GM12878 (cell line): ENCODE measurements around the gene MYO1C. TPM values are rescaled to one million over a fixed set of nuclear protein-coding genes. Genes with fewer than 3 reads are reported as not detected.

Source experiments
- ATAC-seq: fragments of 200-7000 bp; cut with Tn5 transposase; 3 replicates; pipeline ENCODE4 v1.9.1; 2020; ENCODE audit warnings: mild to moderate bottlenecking, moderate library complexity
- BruUV-seq: library from RNA; stranded (reverse); fragments of 400-500 nt; replicated peaks from 2 replicates; lab custom pipeline; 2021; lab: Mats Ljungman, UMichigan
- CTCF ChIA-PET: fragments of 300-600 bp; sonication (Branson Sonifier 250); formaldehyde crosslinking; extraction: SDS; loops from one replicate; lab custom pipeline; 2021; ENCODE audit warnings: inconsistent platforms; lab: Yijun Ruan, JAX
- POLR2A ChIA-PET: fragments of 350-600 bp; formaldehyde crosslinking; extraction: SDS; loops from one replicate; lab custom pipeline; 2021; ENCODE audit warnings: inconsistent platforms; lab: Charles Lee
- RAD21 ChIA-PET: fragments of 300-600 bp; sonication (Branson Sonifier 250); formaldehyde crosslinking; loops from one replicate; lab custom pipeline; 2023; ENCODE audit warnings: antibody characterized with exemption; ENCODE audit not compliant: unreplicated experiment; lab: Charles Lee
- SMC1A ChIA-PET: fragments of 300-600 bp; sonication (Branson Sonifier 250); formaldehyde crosslinking; loops from one replicate; lab custom pipeline; 2023; ENCODE audit not compliant: unreplicated experiment, uncharacterized antibody; lab: Charles Lee
- DNase-seq: peaks from one replicate; pipeline ENCODE4 v3.0.0-alpha.2; 2011; ENCODE audit warnings: low read depth, low spot score
- FAIRE-seq: peaks from 3 replicates; lab custom pipeline; 2011; peaks lifted over from hg19 to GRCh38; lab: Jason Lieb, UNC
- H2AFZ ChIP-seq: 2 replicates; pipeline ENCODE4 v1.6.0; 2011; ENCODE audit warnings: low read depth, low read length, control low read depth; ENCODE audit not compliant: control insufficient read depth
- H3K27ac ChIP-seq: 2 replicates; pipeline ENCODE4 v1.5.1; 2011; ENCODE audit warnings: control low read depth; ENCODE audit not compliant: control insufficient read depth, insufficient read depth
- H3K27me3 ChIP-seq, 2 experiments: replicated peaks in 1 of 2; 2 replicates each; pipeline versions ENCODE4 v1.6.0 to v1.6.1; 2011; ENCODE audit warnings: low read length in 1 of 2; ENCODE audit not compliant: control insufficient read depth in 2 of 2, insufficient read depth in 2 of 2
- H3K36me3 ChIP-seq, 2 experiments: 2 replicates each; pipeline ENCODE4 v1.5.1; 2011; ENCODE audit warnings: low read length in 1 of 2; ENCODE audit not compliant: control insufficient read depth in 2 of 2, insufficient read depth in 2 of 2
- H3K4me1 ChIP-seq: 2 replicates; pipeline ENCODE4 v1.6.1; 2011; ENCODE audit warnings: mild to moderate bottlenecking, low read length, moderate library complexity, mixed read lengths; ENCODE audit not compliant: control insufficient read depth, insufficient read depth
- H3K4me2 ChIP-seq: 2 replicates; pipeline ENCODE4 v1.6.0; 2011; ENCODE audit warnings: control low read depth; ENCODE audit not compliant: control insufficient read depth, insufficient read depth
- H3K4me3 ChIP-seq: fragments of 200-600 bp; sonication (generic); 2 replicates; pipeline ENCODE4 v1.5.1; 2016
- H3K79me2 ChIP-seq: 2 replicates; pipeline ENCODE4 v1.6.0; 2011; ENCODE audit warnings: low read length; ENCODE audit not compliant: control insufficient read depth, insufficient read depth
- H3K9ac ChIP-seq: 2 replicates; pipeline ENCODE4 v1.8.0; 2011; ENCODE audit warnings: low read length, control low read depth, mixed read lengths; ENCODE audit not compliant: control insufficient read depth, insufficient read depth
- H3K9me3 ChIP-seq: replicated peaks from 3 replicates; pipeline ENCODE4 v1.5.1; 2011; ENCODE audit warnings: mild to moderate bottlenecking, low read length; ENCODE audit not compliant: control insufficient read depth, insufficient read depth
- H4K20me1 ChIP-seq: 2 replicates; pipeline ENCODE4 v1.6.0; 2011; ENCODE audit not compliant: control insufficient read depth, insufficient read depth
- BACH1 ChIP-seq: fragments of 450-650 bp; IDR thresholded peaks from 2 replicates; pipeline ENCODE4 v1.6.1; 2017; ENCODE audit warnings: mild to moderate bottlenecking, borderline replicate concordance
- BRCA1 ChIP-seq: IDR thresholded peaks from 2 replicates; pipeline ENCODE4 v1.6.1; 2011; ENCODE audit warnings: low read depth, low read length, improper control_type of control experiment
- DPF2 ChIP-seq: fragments of 450-650 bp; IDR thresholded peaks from 2 replicates; pipeline ENCODE4 v1.6.1; 2017; ENCODE audit warnings: mild to moderate bottlenecking
- FOXK2 ChIP-seq: fragments of 450-650 bp; IDR thresholded peaks from 2 replicates; pipeline ENCODE4 v1.6.1; 2017; ENCODE audit warnings: mild to moderate bottlenecking, moderate library complexity
- GATAD2B ChIP-seq: fragments of 450-650 bp; conservative IDR thresholded peaks from 2 replicates; pipeline ENCODE4 v1.6.1; 2017; ENCODE audit warnings: low read depth, mild to moderate bottlenecking, moderate library complexity
- IKZF1 ChIP-seq: fragments of 450-650 bp; conservative IDR thresholded peaks from 2 replicates; pipeline ENCODE4 v1.6.1; 2017; ENCODE audit warnings: antibody characterized with exemption, mild to moderate bottlenecking
- IKZF2 ChIP-seq, 2 experiments: fragments of 450-650 bp; IDR thresholded peaks; 2 replicates each; pipeline ENCODE4 v1.6.1; 2017; ENCODE audit warnings: mild to moderate bottlenecking in 2 of 2, moderate library complexity in 2 of 2
- LARP7 ChIP-seq: fragments of 450-650 bp; IDR thresholded peaks from 2 replicates; pipeline ENCODE4 v1.6.1; 2017; ENCODE audit warnings: mild to moderate bottlenecking
- MEF2A ChIP-seq: IDR thresholded peaks from 2 replicates; pipeline ENCODE4 v1.6.1; 2011; ENCODE audit warnings: low read depth, mild to moderate bottlenecking, low read length, moderate library complexity; ENCODE audit not compliant: insufficient read depth
- MEF2B ChIP-seq: fragments of 450-650 bp; IDR thresholded peaks from 2 replicates; pipeline ENCODE4 v1.6.1; 2018; ENCODE audit warnings: mild to moderate bottlenecking, moderate library complexity; ENCODE audit not compliant: partially characterized antibody, poor library complexity, severe bottlenecking
- NR2F1 ChIP-seq: fragments of 450-650 bp; conservative IDR thresholded peaks from 2 replicates; pipeline ENCODE4 v1.6.1; 2017; ENCODE audit warnings: mild to moderate bottlenecking
- POLR2A ChIP-seq: IDR thresholded peaks from 2 replicates; pipeline ENCODE4 v1.6.1; 2011; ENCODE audit warnings: low read depth, mild to moderate bottlenecking, low read length
- POLR2AphosphoS5 ChIP-seq: IDR thresholded peaks from 2 replicates; pipeline ENCODE4 v1.6.1; 2011; ENCODE audit warnings: mild to moderate bottlenecking, low read length, inconsistent platforms
- RELA ChIP-seq: fragments of 450-650 bp; IDR thresholded peaks from 2 replicates; pipeline ENCODE4 v1.8.0; 2014; ENCODE audit warnings: borderline replicate concordance; ENCODE audit not compliant: partially characterized antibody
- SP1 ChIP-seq: IDR thresholded peaks from one replicate; pipeline ENCODE4 v1.6.1; 2011; ENCODE audit warnings: low read depth, low read length
- TAF1 ChIP-seq: IDR thresholded peaks from 2 replicates; pipeline ENCODE4 v1.6.1; 2011; ENCODE audit warnings: mild to moderate bottlenecking, low read depth, low read length, borderline replicate concordance
- ZNF207 ChIP-seq: fragments of 450-650 bp; IDR thresholded peaks from 2 replicates; pipeline ENCODE4 v1.6.1; 2014; ENCODE audit warnings: antibody characterized with exemption, mild to moderate bottlenecking, borderline replicate concordance
- ZNF217 ChIP-seq: fragments of 450-650 bp; IDR thresholded peaks from 2 replicates; pipeline ENCODE4 v1.6.1; 2017; ENCODE audit warnings: antibody characterized with exemption, mild to moderate bottlenecking
- ZNF384 ChIP-seq: IDR thresholded peaks from 2 replicates; pipeline ENCODE4 v1.6.1; 2012; ENCODE audit warnings: low read depth, mild to moderate bottlenecking, low read length, improper control_type of control experiment, borderline replicate concordance
- ZSCAN29 ChIP-seq: fragments of 450-650 bp; IDR thresholded peaks from 2 replicates; pipeline ENCODE4 v1.6.1; 2017; ENCODE audit warnings: mild to moderate bottlenecking, moderate library complexity
- WGBS: methylation state at CpG from one replicate; pipeline ENCODE4 v1.1.6; 2016; ENCODE audit warnings: low lambda C conversion rate; ENCODE audit not compliant: insufficient replicate concordance, insufficient coverage; ENCODE audit errors: missing lambda C conversion rate; 5-methylcytosine and 5-hydroxymethylcytosine counted together
- in situ Hi-C: fragments of 300-500 bp; cut with MboI; formaldehyde crosslinking; loops from 9 replicates; pipeline ENCODE4 v1.14.3; 2018; ENCODE audit warnings: mixed read lengths
- intact Hi-C: fragments of 100-400 bp; cut with micrococcal nuclease; formaldehyde crosslinking; loops from one replicate; pipeline ENCODE4 v1.14.2; 2022; ENCODE audit not compliant: unreplicated experiment
- polyA plus RNA-seq, 11 experiments: library from polyadenylated mRNA; depleted of rRNA in 4 of 11; unstranded in 6 of 11; stranded (reverse) in 5 of 11; fragments of >200 nt; fragmentation: Nextera tagmentation in 4 of 11; fragmentation: Illumina TruSeq in 1 of 11; extraction: Ambion mirVana in 4 of 11; extraction: Trizol in 1 of 11; gene quantifications; 1 replicate in 1 of 11; 2 replicates in 10 of 11; pipeline versions ENCODE4 v1.2.1 to v1.2.3, GENCODE V29; 2011 to 2016; ENCODE audit warnings: inconsistent platforms in 2 of 11, missing spikeins in 2 of 11, low read depth in 1 of 11
- total RNA-seq, 4 experiments: library from RNA; depleted of rRNA in 3 of 4; stranded (reverse); fragments of >200 nt in 3 of 4; fragmentation: Illumina TruSeq in 1 of 4; extraction: Trizol in 1 of 4; gene quantifications; 2 replicates each; pipeline versions ENCODE4 v1.2.1 to v1.2.3, GENCODE V29; 2013 to 2021
- TF ChIP-seq, protein P1 (sequence below): IDR thresholded peaks from 2 replicates; pipeline ENCODE4 v1.6.1; 2012; ENCODE audit warnings: low read depth, low read length, improper control_type of control experiment
- TF ChIP-seq, protein P2 (sequence below): IDR thresholded peaks from 2 replicates; pipeline ENCODE4 v1.6.1; 2012; ENCODE audit warnings: low read depth, low read length, improper control_type of control experiment

Gene MYO1C
- total and polyA plus RNA-seq, 10 of the 15 experiments (the other 5 are each of a cell fraction or from before 2014, with no cell fraction given): 1.2 to 92.0 (median 36.6) TPM

DNA sequence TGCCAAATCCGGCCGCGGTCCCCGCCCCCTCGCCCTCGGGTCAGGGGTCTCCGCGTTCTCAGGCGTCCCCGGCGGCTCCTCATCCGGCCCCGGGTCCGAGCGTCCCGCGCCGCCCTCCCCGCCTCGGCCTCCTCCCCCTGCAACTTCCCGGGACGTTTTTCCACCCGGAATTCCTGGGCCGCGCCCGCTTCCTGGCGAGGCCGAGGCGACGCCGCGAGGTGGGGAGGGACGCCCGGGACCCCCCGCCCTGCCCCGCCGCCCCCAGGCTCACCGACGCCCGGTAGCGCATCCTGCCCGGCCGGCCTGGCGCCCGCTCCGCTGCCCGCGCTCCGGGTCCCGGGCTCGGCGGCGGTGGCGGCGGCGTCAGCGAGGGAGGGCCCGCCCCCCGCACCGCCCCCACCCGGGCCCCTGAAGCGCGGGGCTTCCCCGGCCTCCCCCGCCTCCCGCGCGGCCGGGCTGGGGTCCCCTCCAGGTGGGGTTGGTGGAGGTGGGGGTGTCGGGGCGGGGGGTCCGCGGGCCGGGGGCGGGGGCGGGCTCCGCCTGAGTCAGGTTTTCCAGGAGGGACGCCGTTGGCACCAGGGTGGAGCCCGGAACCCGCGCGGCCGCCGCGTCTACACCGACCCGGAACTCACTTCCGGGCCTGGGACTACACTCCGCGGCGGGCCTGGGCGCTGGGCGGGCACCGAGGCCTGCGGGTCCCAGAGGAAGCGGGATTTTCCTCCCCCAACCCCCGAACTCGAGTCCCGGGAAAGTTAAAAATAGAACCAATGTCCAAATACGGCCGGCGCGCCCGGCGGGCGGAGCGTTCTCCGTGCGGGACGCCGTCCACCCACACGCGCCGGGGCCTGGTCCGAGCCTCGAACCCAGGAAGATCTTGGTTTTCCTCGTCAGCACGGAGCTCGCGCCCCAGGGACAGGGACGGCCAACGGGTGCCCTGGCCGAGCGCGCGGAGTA, 6.8 kb downstream of the MYO1C start:
- H3K9me3 ChIP-seq: no peaks in the 10 kb centered on the region
- H3K36me3 ChIP-seq: peaks cover 0 to 4% of the 10 kb centered on the region in 2 experiments; a peak in 3 of 4 replicates
- POLR2A ChIA-PET: interaction anchor here (0.5 to 2.7 kb wide), 6 partner anchors 10 to 143 kb away, joined by 3 to 22 read pairs (median 5); partner anchors contain the start of genes CRK and INPP5K
- CTCF ChIA-PET: interaction anchor here (1.2 kb wide), 1 partner anchor 30 kb away, joined by 3 read pairs; the partner anchor contains the start of gene INPP5K
- H3K79me2 ChIP-seq: peaks cover 12% of the 10 kb centered on the region
- intact Hi-C loops (loop anchor here (2.0 kb wide), 1 partner anchor 29 kb away; the partner anchor contains the start of gene CRK), in situ Hi-C loops (no loop called here)
- BruUV-seq: TSS peak; percentile 91
- SMC1A ChIA-PET: interaction anchor here (0.5 kb wide), 1 partner anchor 93 kb away, joined by 3 read pairs; no protein-coding TSS in a partner anchor
- FAIRE-seq (no peak), DNase-seq (no peak), ATAC-seq (peak; percentile 29)
- H3K4me3 ChIP-seq: peak overlapping the region; percentile 95
- H3K9ac ChIP-seq: peak overlapping the region; percentile 92
- H3K4me1 ChIP-seq: peaks cover 16% of the 10 kb centered on the region
- no peaks in the 10 kb centered on the region for H4K20me1 ChIP-seq
- peak overlapping the region; percentile 84 for H3K27ac ChIP-seq
- 3% methylated on average over 64 of the region's 127 CpGs for WGBS
- RAD21 ChIA-PET: interaction anchor here (0.5 to 1.4 kb wide), 4 partner anchors 11 to 89 kb away, joined by 5 to 16 read pairs (median 6); partner anchors contain the start of gene INPP5K
- peak overlapping the region; percentile 77 for H3K4me2 ChIP-seq
- H2AFZ ChIP-seq: peak overlapping the region; percentile 56
- H3K27me3 ChIP-seq: no peaks in the 10 kb centered on the region
- no peak for TF ChIP-seq ZNF384
- TF ChIP-seq ZNF207: 0 out of 2 replicates have a peak, but pooled peaks have one; percentile 7
- TF ChIP-seq, protein P1, sequence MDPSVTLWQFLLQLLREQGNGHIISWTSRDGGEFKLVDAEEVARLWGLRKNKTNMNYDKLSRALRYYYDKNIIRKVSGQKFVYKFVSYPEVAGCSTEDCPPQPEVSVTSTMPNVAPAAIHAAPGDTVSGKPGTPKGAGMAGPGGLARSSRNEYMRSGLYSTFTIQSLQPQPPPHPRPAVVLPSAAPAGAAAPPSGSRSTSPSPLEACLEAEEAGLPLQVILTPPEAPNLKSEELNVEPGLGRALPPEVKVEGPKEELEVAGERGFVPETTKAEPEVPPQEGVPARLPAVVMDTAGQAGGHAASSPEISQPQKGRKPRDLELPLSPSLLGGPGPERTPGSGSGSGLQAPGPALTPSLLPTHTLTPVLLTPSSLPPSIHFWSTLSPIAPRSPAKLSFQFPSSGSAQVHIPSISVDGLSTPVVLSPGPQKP: 0 out of 2 replicates have a peak, but pooled peaks have one; percentile 19
- peak; percentile 45; the same call in 1 of the 2 replicates for TF ChIP-seq LARP7
- no peak for TF ChIP-seq SP1
- TF ChIP-seq ZNF217: 0 out of 2 replicates have a peak, but pooled peaks have one; percentile 17
- TF ChIP-seq MEF2A: 0 out of 2 replicates have a peak, but pooled peaks have one; percentile 4
- peak; percentile 100 for TF ChIP-seq ZSCAN29
- peak; percentile 43; the same call in 1 of the 2 replicates for TF ChIP-seq BACH1
- TF ChIP-seq BRCA1: no peak
- peak; percentile 86 for TF ChIP-seq NR2F1
- TF ChIP-seq FOXK2: no peak
- TF ChIP-seq, protein P2, sequence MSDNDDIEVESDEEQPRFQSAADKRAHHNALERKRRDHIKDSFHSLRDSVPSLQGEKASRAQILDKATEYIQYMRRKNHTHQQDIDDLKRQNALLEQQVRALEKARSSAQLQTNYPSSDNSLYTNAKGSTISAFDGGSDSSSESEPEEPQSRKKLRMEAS: no peak; the same call in 1 of the 2 replicates
- TF ChIP-seq TAF1: peak; percentile 54; the same call in 1 of the 2 replicates
- peak; percentile 86 for TF ChIP-seq IKZF1
- TF ChIP-seq RELA: peak; percentile 51
- peak; percentile 58 to 67 for TF ChIP-seq IKZF2 (IDR thresholded peaks at IDR 0.05)
- TF ChIP-seq MEF2B: peak; percentile 8
- peak; percentile 62 for TF ChIP-seq POLR2A
- TF ChIP-seq GATAD2B: peak; percentile 73
- TF ChIP-seq POLR2AphosphoS5: 0 out of 2 replicates have a peak, but pooled peaks have one; percentile 30
- TF ChIP-seq DPF2: peak; percentile 26
